HG03442 (cell line): ENCODE results near the gene COA8.
"Not testable (repeated sequence)": the region's sequence is repeated elsewhere in the genome, so short reads cannot be mapped to it uniquely, and the experiment has no call there.

ENCODE experiments used
- ATAC-seq: cut with Tn5 transposase; IDR thresholded peaks from one replicate; pipeline ENCODE4 v1.9.1; 2021; ENCODE audit warnings: mild to moderate bottlenecking, moderate library complexity; ENCODE audit not compliant: unreplicated experiment

COA8 gene

DNA sequence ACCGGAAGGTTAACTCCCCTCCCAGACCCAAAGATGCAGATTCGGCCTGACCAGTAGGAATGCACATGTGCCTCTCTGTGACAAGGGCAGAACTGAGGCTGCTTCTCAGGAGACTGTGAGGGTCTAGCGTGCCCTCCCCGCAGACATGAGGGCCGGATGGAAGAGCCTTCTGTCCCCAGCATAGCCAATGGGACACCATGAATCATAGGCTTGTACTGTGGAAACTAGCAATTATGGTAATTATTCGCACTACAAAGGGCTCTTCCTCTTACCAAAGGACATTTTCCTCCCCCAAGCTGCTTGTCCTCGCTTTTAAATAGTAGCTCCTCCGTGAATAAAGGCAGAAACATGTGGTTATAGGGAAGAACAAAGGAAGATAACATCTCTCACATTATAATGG, 6.2 kb downstream of the COA8 start:
- no peak for ATAC-seq

DNA sequence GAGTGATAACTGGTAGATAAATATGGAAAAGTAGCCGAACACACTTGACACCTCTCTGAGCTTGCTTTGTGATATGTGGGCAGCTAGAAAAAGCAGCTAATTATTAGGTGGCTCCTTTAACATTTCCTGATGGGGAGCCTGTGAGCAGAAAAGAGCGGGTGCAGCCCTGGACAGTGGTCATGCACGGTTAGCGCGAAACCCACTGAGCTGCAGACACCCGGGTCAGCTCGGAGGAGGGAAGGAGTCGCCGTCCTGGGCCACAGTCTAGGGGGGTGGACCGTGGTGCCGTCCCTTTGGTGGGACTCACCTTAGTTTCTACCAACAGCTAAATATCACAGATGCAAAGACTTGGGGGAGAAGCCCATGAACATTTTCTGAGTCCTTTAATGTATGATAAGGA, 6.6 kb downstream of the COA8 start:
- ATAC-seq: no peak

DNA sequence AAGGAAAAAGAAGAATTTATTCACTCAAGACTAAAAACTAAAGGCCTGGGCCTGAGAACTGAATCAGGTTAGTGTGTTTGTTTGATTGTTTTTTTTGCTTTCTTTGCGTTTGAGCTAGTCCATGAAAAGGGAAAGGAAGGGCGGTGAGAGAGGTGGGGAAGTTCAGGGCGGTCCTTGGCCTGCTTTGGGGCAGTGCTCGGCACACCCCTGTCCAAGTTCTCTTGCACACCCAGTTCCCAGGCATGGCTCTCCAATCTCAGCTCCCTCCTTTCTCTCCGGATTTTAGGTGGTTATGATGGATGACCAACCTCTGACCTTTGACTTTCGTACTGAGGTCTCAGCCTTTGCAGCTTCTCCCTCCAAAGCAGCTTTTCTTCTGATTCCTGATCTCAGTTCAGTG, 11.3 kb downstream of the COA8 start:
- no peak for ATAC-seq

GRCh38 chr14:103574707-103575285, 12.0 kb downstream of the COA8 start:
- no peak for ATAC-seq

- no peak for ATAC-seq
Observed at GRCh38 chr14:103576371-103577024, 13.7 kb downstream of the COA8 start.

- no peak for ATAC-seq
Observed at GRCh38 chr14:103578401-103579075, 15.8 kb downstream of the COA8 start.

DNA sequence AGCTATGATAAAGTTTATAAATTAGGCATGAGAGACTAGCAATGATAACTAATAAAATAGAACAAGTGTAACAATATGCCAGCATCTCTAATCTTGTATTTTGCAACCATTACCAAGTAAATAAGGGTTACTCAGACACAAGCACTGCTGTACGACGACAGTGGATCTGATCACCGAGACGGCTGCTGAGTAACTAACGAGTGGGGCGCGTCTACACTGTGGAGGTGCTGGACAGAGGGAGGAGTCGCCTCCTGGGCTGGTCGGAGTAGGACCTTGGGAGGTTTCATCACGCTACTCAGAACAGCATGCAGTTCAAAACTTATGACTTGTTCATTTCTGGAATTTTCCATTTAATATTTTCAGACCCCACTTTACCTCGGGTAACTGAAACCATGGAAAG, 18.4 kb downstream of the COA8 start:
- ATAC-seq: no peak

DNA sequence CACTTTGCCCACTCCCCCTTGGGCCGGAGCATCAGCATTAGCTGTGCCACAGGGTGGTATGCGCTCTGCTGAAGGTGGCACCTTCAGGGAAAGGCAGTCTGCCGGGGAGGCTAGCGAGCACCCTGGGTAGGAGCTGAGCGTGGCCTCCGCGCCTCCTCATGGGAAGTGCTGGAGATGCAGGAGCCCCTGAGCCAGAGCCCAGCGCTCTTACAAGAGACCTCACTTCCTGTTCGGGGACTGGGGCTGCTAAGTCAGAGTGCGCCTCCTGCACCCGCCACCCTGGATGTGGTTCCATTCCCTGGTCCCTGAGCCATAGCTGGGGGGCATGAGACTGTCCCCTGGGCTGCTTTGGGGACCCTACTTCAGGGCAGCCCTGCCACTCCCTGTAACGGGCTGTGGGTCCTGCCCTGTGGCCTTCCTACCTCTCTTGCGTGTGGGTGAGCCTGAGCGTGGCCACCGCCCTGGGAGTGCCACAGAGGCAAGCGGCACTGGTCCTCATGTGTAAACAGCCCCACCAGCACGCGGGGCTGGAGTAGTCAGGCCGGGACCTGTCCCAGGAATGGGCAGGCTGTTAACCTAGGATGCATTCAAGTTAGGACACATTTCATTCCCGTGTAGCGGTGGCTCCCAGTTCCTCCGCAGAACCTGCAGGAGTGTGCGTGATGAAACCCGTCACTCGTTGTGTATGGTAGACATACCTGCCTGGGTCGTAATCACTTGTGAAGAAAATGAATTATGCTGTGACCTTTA, 19.4 kb downstream of the COA8 start:
- no peak for ATAC-seq

GRCh38 chr14:103584326-103584915, 21.7 kb downstream of the COA8 start:
- ATAC-seq: no peak

DNA sequence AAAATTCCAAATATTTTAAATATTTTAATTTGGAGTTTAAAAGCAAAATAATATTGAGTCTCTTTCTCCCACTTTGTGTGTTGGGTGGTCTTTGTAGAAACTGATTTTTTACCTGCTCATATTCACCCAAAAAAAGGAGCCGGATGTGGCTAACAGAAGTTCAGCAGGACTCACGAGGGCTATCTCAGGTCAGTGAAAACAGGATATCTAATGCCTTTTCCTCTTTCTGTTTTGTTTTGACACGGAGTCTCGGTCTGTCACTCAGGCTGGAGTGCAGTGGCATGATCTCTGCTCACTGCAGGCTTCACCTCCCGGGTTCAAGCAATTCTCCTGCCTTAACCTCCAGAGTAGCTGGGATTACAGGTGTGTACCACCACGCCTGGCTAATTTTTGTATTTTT, 30.8 kb downstream of the COA8 start:
- ATAC-seq: peak; percentile 66

DNA sequence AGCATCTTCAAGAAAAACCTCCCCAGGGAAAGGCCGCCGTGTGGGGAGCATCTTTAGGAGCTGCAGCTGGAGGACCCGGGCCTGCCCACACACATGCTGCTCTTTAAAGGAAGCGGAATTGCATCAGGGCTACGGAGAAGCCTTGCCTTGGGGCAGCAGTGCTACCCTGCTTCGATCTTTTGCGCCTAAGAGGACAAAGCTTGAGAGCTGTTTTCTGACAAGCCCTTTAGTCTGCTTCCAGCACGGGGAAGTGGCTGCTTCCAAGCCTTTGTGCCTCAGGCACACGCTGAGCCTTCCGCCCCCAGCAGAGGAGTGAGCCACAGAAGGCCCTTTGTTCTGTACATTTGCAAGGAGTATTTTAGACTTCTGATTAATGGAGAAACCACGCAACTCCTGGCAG, 31.5 kb downstream of the COA8 start:
- ATAC-seq: no peak

DNA sequence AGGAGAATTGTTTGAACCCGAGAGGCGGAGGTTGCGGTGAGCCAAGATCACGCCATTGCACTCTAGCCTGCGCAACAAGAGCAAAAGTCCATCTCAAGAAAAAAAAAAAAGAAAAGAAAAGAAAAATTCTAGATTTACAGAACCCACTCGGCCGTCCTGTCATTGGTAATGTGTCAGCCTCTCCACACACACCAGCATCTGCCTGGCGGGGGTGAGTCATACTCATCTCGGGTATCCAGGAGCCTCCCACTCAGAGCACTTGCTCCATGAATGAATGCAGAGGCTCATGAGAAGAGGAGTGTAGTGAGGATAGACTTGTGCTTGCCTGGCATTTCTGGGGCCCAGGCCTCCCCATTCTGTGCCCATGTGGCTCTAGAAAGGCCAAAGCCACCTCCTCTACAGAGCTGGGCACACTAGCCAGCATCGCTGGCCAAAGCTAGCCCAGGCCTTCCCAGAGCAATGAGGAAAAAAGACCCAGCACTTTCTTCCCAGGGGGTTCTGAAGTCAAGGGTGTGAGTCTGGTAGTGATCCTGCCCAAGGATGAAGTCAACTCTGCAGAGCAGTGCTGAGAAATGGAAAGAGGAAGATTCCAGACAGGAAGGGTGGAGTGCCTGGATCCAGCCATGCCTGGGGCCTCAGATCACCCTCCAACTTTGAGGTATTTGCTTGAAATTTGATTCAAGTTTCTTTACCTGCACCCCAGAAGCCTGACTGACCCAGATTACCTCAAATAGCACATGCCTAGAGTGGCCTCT, 35.0 kb downstream of the COA8 start:
- no peak for ATAC-seq

- no peak for ATAC-seq
Observed at GRCh38 chr14:103600503-103600902, 37.7 kb downstream of the COA8 start.

DNA sequence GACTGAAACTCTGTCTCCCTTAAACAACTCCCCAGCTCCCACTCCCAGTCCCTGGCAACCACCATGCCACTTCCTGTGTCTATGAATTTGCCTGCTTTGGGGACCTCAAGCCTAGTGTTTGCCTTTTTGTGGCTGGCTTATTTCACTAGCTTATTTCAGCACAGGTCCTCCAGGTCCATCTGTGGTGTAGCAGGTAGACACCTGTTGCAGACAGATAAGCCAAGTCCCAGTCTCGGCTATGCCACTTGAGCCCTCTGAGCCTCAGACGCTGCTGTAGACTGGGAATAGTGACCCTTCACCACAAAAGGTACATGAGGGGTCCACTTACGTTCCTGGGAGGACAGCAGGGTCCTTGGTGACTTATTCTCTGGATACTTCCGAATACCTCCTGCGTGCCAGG, 41.9 kb downstream of the COA8 start:
- ATAC-seq: no peak

DNA sequence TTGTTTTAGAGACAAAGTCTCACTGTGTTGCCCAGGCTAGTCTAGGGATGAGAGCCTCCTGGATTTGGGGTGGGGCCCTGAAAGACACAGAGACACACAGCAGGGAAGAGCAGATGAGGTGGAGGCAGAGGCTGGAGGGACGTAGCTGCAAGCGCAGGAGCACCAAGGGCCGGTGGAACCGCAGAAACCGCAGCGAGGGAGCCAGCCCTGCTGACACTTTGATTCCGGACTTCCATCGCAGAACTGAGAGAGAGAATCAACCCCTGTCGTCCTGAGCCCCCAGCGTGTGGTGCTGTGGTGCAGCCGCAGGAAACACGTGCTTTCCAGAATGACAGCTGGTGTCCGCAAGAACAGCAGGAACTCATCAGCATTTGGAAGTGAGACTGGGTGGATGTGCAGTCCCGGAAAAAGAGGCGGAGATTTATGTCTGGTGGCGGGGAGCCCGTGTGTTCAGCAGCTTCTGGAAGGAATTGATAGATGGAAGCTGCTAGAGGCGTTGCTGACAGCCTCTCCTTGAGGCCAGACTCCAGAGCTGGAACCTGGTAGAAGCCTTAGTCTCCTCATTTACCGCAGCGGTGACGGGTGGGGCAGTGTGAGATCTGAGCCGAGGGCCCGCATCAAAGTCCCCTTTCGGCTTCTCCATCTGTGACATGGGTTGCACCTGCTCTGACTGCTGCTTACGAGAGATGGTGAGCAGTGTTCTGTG, 44.4 kb downstream of the COA8 start:
- no peak for ATAC-seq

- ATAC-seq: no peak
Observed at GRCh38 chr14:103607822-103608221, 45.1 kb downstream of the COA8 start.

DNA sequence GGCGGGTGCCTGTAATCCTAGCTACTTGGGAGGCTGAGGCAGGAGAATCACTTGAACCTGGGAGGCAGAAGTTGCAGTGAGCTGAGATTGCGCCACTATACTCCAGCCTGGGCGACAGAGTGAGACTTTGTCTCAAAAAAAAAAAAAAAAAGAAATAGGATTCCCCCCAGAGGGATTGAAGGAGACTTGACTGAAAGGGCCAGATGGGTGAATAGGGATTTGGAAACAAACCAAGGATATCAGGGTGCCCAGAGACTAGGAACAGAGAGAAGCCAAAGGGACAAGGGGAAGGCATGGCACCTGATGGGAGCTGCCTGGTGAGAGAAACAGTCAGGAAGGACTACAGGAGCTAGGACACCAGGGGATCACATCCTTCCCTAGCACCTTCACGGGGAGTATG, 46.3 kb downstream of the COA8 start:
- ATAC-seq: not testable (repeated sequence)

DNA sequence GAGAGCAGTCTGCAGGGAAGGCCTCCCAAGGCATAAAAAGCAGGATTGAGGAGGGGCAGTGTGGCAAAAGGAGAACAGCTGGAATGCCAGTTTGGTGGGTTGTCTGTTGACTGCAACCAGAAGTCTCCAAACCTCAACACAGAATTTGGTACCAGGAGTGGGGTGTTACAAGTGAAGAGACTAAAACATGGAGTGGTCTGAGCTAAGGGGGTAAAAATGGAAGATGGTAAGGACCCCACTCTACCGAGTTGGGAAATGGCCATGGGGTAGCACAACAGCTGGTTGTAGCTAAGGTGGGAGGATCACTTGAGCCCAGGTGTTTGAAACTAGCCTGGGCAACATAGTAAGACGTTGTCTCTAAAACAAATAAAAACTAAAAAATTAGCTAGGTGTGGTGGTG, 48.5 kb downstream of the COA8 start:
- no peak for ATAC-seq

- no peak for ATAC-seq
Observed at GRCh38 chr14:103613517-103613916, 50.8 kb downstream of the COA8 start.

DNA sequence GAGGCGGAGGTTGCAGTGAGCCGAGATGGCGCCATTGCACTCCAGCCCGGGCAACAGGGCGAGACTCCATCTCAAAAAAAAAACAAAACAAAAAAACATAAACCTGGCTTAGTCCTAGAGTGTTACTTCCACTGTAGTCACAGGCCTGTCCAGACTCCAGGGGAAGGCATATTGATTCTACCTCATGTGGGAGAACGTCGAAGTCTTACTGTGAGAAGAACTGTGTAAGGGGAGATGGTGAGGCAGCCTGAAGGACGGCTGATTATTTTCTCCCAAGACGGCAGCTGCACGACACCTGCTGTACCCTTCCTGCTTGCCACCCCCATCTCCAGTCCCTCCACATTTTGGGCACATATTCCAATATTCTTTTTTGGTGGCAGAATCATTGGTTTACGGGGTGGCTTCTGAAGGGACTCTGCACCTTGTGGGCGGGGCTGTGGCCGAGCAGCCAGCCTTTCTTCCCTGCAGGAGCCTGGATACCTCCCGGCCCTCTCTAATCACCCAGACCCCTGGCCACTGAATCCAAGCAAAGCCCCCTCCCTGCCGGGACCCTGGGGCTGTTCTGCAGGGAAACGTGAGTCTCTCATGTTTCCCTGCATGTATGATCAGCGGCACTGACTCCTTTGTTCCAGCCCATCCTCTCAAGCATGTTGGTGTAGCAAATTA, 54.0 kb downstream of the COA8 start:
- no peak for ATAC-seq
